Left lung (tissue), 10 donors: ENCODE measurements around the gene SPIRE2. TPM values are rescaled to one million over a fixed set of nuclear protein-coding genes. Genes with fewer than 3 reads are reported as not detected.
A peak's percentile ranks its signal among the peaks of the same experiment; 100 is the strongest.
"Not testable (repeated sequence)": the region's sequence is repeated elsewhere in the genome, so short reads cannot be mapped to it uniquely, and the experiment has no call there.

ENCODE experiments used
- ATAC-seq: fragments of 200-7000 bp; cut with Tn5 transposase; one replicate; pipeline ENCODE4 v1.9.1; 2020; ENCODE audit warnings: moderate library complexity
- DNase-seq, 4 donors: peaks; one replicate each; pipeline ENCODE4 v3.0.0-alpha.2; 2013 to 2020
- H3K27ac ChIP-seq, 2 donors: fragments of 200-600 bp; sonication (generic) in 1 of 2; one replicate each; pipeline versions ENCODE4 v1.5.0 to v1.8.0; 2020 to 2021
- H3K27me3 ChIP-seq, 2 donors: fragments of 200-600 bp; sonication (generic) in 1 of 2; one replicate each; pipeline versions ENCODE4 v1.5.0 to v1.8.0; 2020 to 2021
- H3K36me3 ChIP-seq, 2 donors: fragments of 200-600 bp; sonication (generic) in 1 of 2; one replicate each; pipeline versions ENCODE4 v1.5.0 to v1.8.0; 2020 to 2021
- H3K4me1 ChIP-seq, 2 donors: fragments of 200-600 bp; one replicate each; pipeline ENCODE4 v1.8.0; 2021
- H3K4me3 ChIP-seq, 2 donors: fragments of 200-600 bp; sonication (generic) in 1 of 2; one replicate each; pipeline versions ENCODE4 v1.5.0 to v1.8.0; 2020 to 2021; ENCODE audit warnings: mild to moderate bottlenecking in 1 of 2
- H3K9me3 ChIP-seq, 2 donors: fragments of 200-600 bp; sonication (generic) in 1 of 2; one replicate each; pipeline versions ENCODE4 v1.5.0 to v1.8.0; 2020 to 2021
- CTCF ChIP-seq, 2 donors: fragments of 200-600 bp; sonication (generic) in 1 of 2; IDR thresholded peaks; one replicate each; pipeline versions ENCODE4 v1.5.0 to v1.8.0; 2021; ENCODE audit warnings: antibody characterized with exemption in 2 of 2
- intact Hi-C, 2 donors: fragments of 100-400 bp; cut with DNase I; formaldehyde crosslinking; loops; one replicate each; pipeline versions ENCODE4 v1.11.2 to v1.14.2; 2022
- polyA plus RNA-seq, 6 donors: library from polyadenylated mRNA; unstranded; fragments of 120-200 nt; gene quantifications; one replicate each; pipeline ENCODE4 v1.2.1, GENCODE V29; 2013; ENCODE audit not compliant: insufficient read length in 6 of 6
- total RNA-seq, 2 donors: library from RNA; stranded (reverse); fragmentation: NEBNext Ultra II Directional; extraction: Animal tissue kit (Norgen Biotek cat#: 25700); gene quantifications; one replicate each; pipeline ENCODE4 v1.2.1, GENCODE V29; 2021
- donor health status: DM: no; HTN: yes; CAD: no.
- donor health status: DM: no; HTN: no; CAD: no.

Gene SPIRE2
- total and polyA plus RNA-seq, 8 donors, result 9.1 to 23.9 (median 12.2) TPM

GRCh38 chr16:89873972-89874689 lies 45.9 kb downstream of the SPIRE2 start:
- no peak for TF ChIP-seq CTCF (IDR thresholded peaks at IDR 0.05)
- peaks cover 0 to 26% of the 10 kb centered on the region in 2 donors for H3K36me3 ChIP-seq
- peak overlapping the region; percentile 80 to 88 for H3K4me3 ChIP-seq
- peak overlapping the region; percentile 99 for H3K27ac ChIP-seq
- H3K4me1 ChIP-seq, result peaks cover 14 to 19% of the 10 kb centered on the region in 2 donors
- intact Hi-C loops, result no loop called here
- no peaks in the 10 kb centered on the region for H3K27me3 ChIP-seq
- DNase-seq, result peak; percentile 92 to 99 (median 97)
- ATAC-seq, result peak; percentile 91
- no peaks in the 10 kb centered on the region for H3K9me3 ChIP-seq

- DNase-seq, H3K27me3 ChIP-seq, H3K9me3 ChIP-seq, H3K27ac ChIP-seq, ATAC-seq, H3K4me3 ChIP-seq, H3K4me1 ChIP-seq, intact Hi-C loops: not testable (repeated sequence)
- H3K36me3 ChIP-seq, result peaks cover 6 to 70% of the 10 kb centered on the region in 2 donors
Observed at GRCh38 chr16:89879123-89879522, 50.8 kb downstream of the SPIRE2 start.

GRCh38 chr16:89880477-89881367 lies 52.4 kb downstream of the SPIRE2 start:
- ATAC-seq, result no peak

GRCh38 chr16:89881368-89881730 lies 53.1 kb downstream of the SPIRE2 start:
- ATAC-seq, result no peak
- no peak for TF ChIP-seq CTCF (IDR thresholded peaks at IDR 0.05)
- H3K36me3 ChIP-seq, result peaks cover 6 to 82% of the 10 kb centered on the region in 2 donors
- H3K27ac ChIP-seq, result no peak overlapping the region
- H3K9me3 ChIP-seq, result no peaks in the 10 kb centered on the region
- no peak for DNase-seq
- intact Hi-C loops, result no loop called here
- no peaks in the 10 kb centered on the region for H3K27me3 ChIP-seq
- H3K4me1 ChIP-seq, result no peaks in the 10 kb centered on the region
- no peak overlapping the region for H3K4me3 ChIP-seq

More at GRCh38 chr16:89880477-89881367, 52.4 kb downstream of the SPIRE2 start:
- Histone ChIP-seq H3K9me3 (no peaks in the 10 kb centered on the region), H3K27me3 (no peaks in the 10 kb centered on the region), H3K4me3 (no peak overlapping the region), H3K4me1 (no peaks in the 10 kb centered on the region), H3K27ac (no peak overlapping the region), H3K36me3 (peaks cover 6 to 82% of the 10 kb centered on the region in 2 donors)
- TF ChIP-seq CTCF (IDR thresholded peaks at IDR 0.05), result no peak
- intact Hi-C loops, result no loop called here
- DNase-seq, result no peak

- Histone ChIP-seq H3K27ac (no peak overlapping the region), H3K36me3 (peaks cover 6 to 92% of the 10 kb centered on the region in 2 donors), H3K4me3 (no peak overlapping the region), H3K27me3 (no peaks in the 10 kb centered on the region), H3K9me3 (no peaks in the 10 kb centered on the region), H3K4me1 (no peaks in the 10 kb centered on the region)
- intact Hi-C loops, result no loop called here
- TF ChIP-seq CTCF (IDR thresholded peaks at IDR 0.05), result no peak
- ATAC-seq (no peak), DNase-seq (no peak)
Observed at GRCh38 chr16:89883346-89884040, 55.2 kb downstream of the SPIRE2 start.
